Mesendoderm (in vitro differentiated cells): Measurements from ENCODE around the gene RNU1-3.
"Not testable (repeated sequence)": the region's sequence is repeated elsewhere in the genome, so short reads cannot be mapped to it uniquely, and the experiment has no call there.

Experiments used
- DNase-seq: peaks from one replicate; pipeline ENCODE4 v3.0.0; 2013
- H2AK5ac ChIP-seq: 2 replicates; pipeline ENCODE4 v1.6.1; 2013; ENCODE audit warnings: low read length, inconsistent platforms
- H2BK120ac ChIP-seq: 2 replicates; pipeline ENCODE4 v1.6.1; 2013; ENCODE audit warnings: low read depth, mild to moderate bottlenecking, low read length, moderate library complexity, mixed read lengths
- H2BK15ac ChIP-seq: replicated peaks from 2 replicates; pipeline ENCODE4 v1.6.1; 2013; ENCODE audit warnings: low read depth, mild to moderate bottlenecking, moderate library complexity
- H2BK5ac ChIP-seq: 2 replicates; pipeline ENCODE4 v1.6.1; 2013; ENCODE audit warnings: low read length, inconsistent platforms
- H3K18ac ChIP-seq: 2 replicates; pipeline ENCODE4 v1.6.1; 2013; ENCODE audit warnings: mild to moderate bottlenecking, low read length, mixed read lengths
- H3K23ac ChIP-seq: one replicate; pipeline ENCODE4 v1.6.1; 2013; ENCODE audit warnings: low read length
- H3K27ac ChIP-seq: 2 replicates; pipeline ENCODE4 v1.5.1; 2013; ENCODE audit warnings: low read depth, mild to moderate bottlenecking, inconsistent platforms, low read length, moderate library complexity
- H3K27me3 ChIP-seq: 2 replicates; pipeline ENCODE4 v1.6.1; 2013; ENCODE audit warnings: low read length, control low read depth, mild to moderate bottlenecking, inconsistent platforms; ENCODE audit not compliant: insufficient read depth, poor library complexity
- H3K36me3 ChIP-seq: 2 replicates; pipeline ENCODE4 v1.6.1; 2013; ENCODE audit warnings: low read length, inconsistent platforms; ENCODE audit not compliant: control insufficient read depth, insufficient read depth
- H3K4ac ChIP-seq: one replicate; pipeline ENCODE4 v1.6.1; 2013; ENCODE audit warnings: low read depth, mild to moderate bottlenecking, low read length, moderate library complexity
- H3K4me1 ChIP-seq: 2 replicates; pipeline ENCODE4 v1.6.1; 2013; ENCODE audit warnings: low read depth, low read length, inconsistent platforms; ENCODE audit not compliant: control insufficient read depth
- H3K4me2 ChIP-seq: 2 replicates; pipeline ENCODE4 v1.6.1; 2013; ENCODE audit warnings: low read length
- H3K4me3 ChIP-seq: 2 replicates; pipeline ENCODE4 v1.5.1; 2013; ENCODE audit warnings: mild to moderate bottlenecking, low read length
- H3K56ac ChIP-seq: one replicate; pipeline ENCODE4 v1.6.1; 2013; ENCODE audit warnings: low read length
- H3K79me1 ChIP-seq: 2 replicates; pipeline ENCODE4 v1.6.1; 2013; ENCODE audit warnings: low read length, inconsistent platforms
- H3K79me2 ChIP-seq: 2 replicates; pipeline ENCODE4 v1.6.1; 2013; ENCODE audit warnings: mild to moderate bottlenecking, low read length; ENCODE audit not compliant: control insufficient read depth, insufficient read depth
- H3K9ac ChIP-seq: 2 replicates; pipeline ENCODE4 v1.6.1; 2013; ENCODE audit warnings: low read length, inconsistent platforms
- H4K5ac ChIP-seq: one replicate; pipeline ENCODE4 v1.6.1; 2013; ENCODE audit warnings: low read length
- H4K8ac ChIP-seq: one replicate; pipeline ENCODE4 v1.6.1; 2013; ENCODE audit warnings: low read depth, mild to moderate bottlenecking, control low read depth, low read length, moderate library complexity
- WGBS: extraction: QIAGEN DNeasy Blood & Tissue Kit; methylation state at CpG from one replicate; pipeline ENCODE4 v1.1.7; 2013; ENCODE audit warnings: low lambda C conversion rate, missing lambda C conversion rate; ENCODE audit not compliant: insufficient coverage; ENCODE audit errors: extremely low coverage; 5-methylcytosine and 5-hydroxymethylcytosine counted together

The RNU1-3 gene

DNA sequence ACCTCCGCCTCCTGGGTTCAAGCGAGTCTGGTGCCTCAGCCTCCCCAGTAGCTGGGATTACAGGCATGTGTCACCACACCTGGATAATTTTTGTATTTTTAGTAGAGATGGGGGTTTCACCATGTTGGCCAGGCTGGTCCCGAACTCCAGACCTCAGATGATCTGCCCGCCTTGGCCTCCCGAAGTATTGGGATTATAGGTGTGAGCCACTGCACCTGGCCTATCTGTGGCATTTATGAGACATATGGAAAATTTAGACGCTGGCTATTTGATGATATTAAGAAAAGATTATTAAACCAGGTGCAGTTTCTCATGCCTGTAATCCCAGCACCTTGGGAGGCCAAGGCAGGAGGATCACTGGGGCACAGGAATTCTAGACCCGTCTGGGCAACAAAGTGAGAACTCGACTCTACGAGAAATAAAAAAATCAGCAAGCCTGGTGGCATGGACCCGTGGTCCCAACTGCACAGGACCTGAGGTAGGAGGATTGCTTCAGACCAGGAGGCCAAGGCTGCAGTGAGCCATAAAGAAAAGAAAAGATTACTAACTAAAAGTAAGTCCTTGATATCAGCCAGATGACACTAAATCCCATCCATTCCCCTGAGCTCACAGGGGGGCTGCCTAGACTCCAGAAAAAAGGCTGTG lies 30.1 kb downstream of the RNU1-3 start:
- not testable (repeated sequence) for H3K4me3 ChIP-seq, H3K4me1 ChIP-seq, H3K18ac ChIP-seq, H3K4ac ChIP-seq, H3K23ac ChIP-seq, H3K79me2 ChIP-seq, H4K8ac ChIP-seq, H3K27me3 ChIP-seq, H3K36me3 ChIP-seq, H3K4me2 ChIP-seq, H4K5ac ChIP-seq, H2AK5ac ChIP-seq, H3K79me1 ChIP-seq, H3K27ac ChIP-seq, H2BK120ac ChIP-seq, H3K9ac ChIP-seq, H2BK15ac ChIP-seq, H2BK5ac ChIP-seq, H3K56ac ChIP-seq, DNase-seq
- no CpG with 5 or more reads among the region's 10 CpGs for WGBS

DNA sequence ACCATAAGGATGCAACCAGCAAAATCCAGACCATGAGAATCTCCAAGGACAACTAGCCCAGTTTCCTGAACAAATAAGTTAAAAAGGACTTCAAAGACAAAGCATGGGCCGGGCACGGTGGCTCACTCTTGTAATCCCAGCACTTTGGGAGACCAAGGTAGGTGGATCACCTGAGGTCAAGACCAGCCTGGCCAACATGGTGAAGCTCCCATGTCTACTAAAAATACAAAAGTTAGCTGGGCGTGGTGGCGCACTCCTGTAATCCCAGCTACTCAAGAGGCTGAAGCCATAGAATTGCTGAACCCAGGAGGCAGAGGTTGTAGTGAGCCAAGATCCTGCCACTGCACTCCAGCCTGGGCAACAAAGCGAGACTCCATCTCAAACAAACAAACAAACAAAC lies 30.8 kb downstream of the RNU1-3 start:
- H3K27me3 ChIP-seq, H2BK5ac ChIP-seq, H4K8ac ChIP-seq, H3K56ac ChIP-seq, H3K4ac ChIP-seq, H2AK5ac ChIP-seq, H3K4me2 ChIP-seq, H3K36me3 ChIP-seq, H3K4me3 ChIP-seq, H3K79me2 ChIP-seq, H4K5ac ChIP-seq, H3K9ac ChIP-seq, H3K18ac ChIP-seq, H3K79me1 ChIP-seq, H3K27ac ChIP-seq, H2BK15ac ChIP-seq, H3K23ac ChIP-seq, H3K4me1 ChIP-seq, H2BK120ac ChIP-seq, DNase-seq: not testable (repeated sequence)
- no CpG with 5 or more reads among the region's 5 CpGs for WGBS

DNA sequence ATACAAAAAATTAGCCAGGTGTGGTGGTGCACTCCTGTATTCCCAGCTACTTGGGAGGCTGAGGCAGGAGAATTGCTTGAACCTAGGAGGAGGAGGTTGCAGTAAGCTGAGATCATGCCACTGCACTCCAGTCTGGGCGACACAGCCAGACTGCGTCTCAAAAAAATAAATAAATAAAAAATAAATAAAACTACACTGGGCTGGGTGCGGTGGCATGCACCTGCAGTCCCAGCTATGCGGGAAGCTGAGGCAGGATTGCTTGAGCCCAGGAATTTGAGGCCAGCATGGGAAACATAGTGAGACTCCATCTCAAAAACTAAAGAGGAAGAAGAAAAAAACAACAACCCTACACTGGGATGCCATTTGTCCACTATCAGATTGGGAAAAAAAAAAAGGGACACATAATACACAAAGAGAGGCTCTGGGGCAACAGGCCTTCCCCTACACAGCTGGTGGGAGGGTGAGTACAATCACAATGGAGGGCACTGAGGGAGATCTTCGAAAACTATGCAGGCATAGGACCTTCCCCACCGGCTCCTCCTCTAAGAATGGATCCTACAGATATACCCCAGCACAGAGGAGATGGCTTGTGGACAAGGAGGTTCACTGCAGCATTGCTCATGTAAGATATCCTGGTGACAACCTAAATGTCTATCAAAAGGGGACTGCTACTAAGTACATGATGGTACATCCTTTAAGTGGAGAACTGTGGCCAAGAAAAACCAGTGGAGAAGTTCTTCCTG lies 33.0 kb downstream of the RNU1-3 start:
- not testable (repeated sequence) for H3K4ac ChIP-seq, H2AK5ac ChIP-seq, H2BK15ac ChIP-seq, H3K56ac ChIP-seq, H4K8ac ChIP-seq, DNase-seq, H3K79me2 ChIP-seq, H3K4me2 ChIP-seq, H3K4me3 ChIP-seq, H2BK5ac ChIP-seq, H2BK120ac ChIP-seq, H3K27me3 ChIP-seq, H3K9ac ChIP-seq, H3K4me1 ChIP-seq, H3K79me1 ChIP-seq, H4K5ac ChIP-seq, H3K23ac ChIP-seq, H3K18ac ChIP-seq, H3K27ac ChIP-seq
- peaks cover 10% of the 10 kb centered on the region for H3K36me3 ChIP-seq
- no CpG with 5 or more reads among the region's 6 CpGs for WGBS

DNA sequence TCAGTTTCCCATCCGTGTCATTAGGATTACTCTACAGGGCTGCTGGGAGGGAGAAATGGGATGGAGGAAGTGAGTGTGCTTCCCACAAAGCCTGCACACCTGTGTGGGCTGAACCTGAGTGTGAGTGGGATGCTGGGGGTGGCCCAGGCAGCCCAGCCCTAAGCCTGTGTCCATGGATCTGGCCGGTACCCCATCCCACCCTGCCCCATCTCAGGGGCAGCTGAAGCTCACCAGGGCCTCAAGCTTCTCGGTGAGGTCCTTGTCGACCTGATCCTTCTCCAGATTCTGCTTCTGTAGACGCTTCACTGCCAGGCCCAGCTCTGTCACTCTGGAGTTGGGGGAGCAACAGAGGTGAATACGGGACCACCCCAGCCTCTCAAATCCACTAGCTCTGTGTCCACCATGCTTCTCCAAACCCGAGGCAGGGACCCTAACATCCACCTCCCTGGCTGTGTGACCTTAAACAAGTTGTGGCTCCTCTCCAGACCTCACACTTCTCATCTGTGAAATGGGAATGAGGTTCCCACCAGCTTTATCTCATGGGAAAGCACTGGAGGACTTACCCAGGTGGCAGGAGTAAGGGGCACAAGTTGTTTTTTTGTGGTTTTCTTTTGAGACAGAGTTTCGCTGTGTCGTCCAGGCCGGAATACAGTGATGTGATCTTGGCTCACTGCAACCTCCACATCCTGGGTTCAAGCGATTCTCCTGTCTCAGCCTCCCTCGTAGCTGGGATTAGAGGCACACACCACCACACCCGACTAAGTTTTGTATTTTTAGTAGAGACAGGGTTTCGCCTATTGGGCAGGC lies 34.5 kb downstream of the RNU1-3 start:
- H3K27ac ChIP-seq, H4K5ac ChIP-seq, H3K4me2 ChIP-seq, H3K23ac ChIP-seq, H3K56ac ChIP-seq, H3K79me2 ChIP-seq, DNase-seq, H3K9ac ChIP-seq, H4K8ac ChIP-seq, H2BK120ac ChIP-seq, H3K4me1 ChIP-seq, H3K79me1 ChIP-seq, H3K4ac ChIP-seq, H2BK5ac ChIP-seq, H2BK15ac ChIP-seq, H2AK5ac ChIP-seq, H3K18ac ChIP-seq, H3K27me3 ChIP-seq, H3K4me3 ChIP-seq: not testable (repeated sequence)
- no CpG with 5 or more reads among the region's 14 CpGs for WGBS
- H3K36me3 ChIP-seq, result peaks cover 12% of the 10 kb centered on the region

DNA sequence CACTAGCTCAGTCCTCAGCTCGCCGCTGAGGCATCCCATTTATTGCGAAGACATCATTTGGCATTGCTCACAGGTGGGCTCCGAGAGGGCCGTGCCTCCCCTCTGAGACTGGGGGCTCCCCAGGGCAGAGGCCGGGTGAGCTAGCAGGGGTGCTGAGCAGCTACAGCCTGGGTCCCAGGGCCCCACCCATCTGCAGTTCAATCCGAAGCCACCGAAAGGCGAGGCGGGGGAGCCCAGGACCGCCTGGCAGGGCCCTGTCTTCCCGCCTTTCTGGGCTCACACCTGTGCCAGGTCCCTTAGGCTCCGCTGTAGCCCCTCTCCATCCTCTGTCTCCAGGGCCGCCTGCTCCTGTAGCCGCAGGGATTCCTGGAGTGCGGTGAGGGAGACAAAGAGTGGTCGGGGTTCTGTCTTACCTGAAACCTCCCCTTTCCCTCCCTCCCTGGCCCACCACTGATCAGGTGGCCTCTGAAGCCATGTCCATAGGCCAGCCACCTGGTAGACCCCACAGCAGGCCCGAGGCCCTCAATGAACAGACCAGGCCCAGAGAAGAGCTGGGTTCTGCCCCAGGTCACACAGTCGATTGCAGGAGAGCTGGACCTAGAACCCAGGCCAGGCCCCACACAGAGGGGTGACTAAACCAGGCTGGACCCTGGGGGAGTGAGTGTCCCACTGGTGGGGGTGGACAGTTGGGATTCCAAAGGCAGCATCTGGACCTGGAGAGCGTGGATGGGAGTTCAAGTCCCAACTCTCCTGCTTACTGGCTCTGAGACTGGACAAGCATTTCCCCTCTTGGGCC lies 35.3 kb downstream of the RNU1-3 start:
- H4K8ac ChIP-seq, result no peak overlapping the region
- H3K36me3 ChIP-seq, result peaks cover 12% of the 10 kb centered on the region
- H3K27me3 ChIP-seq, result no peaks in the 10 kb centered on the region
- WGBS, result no CpG with 5 or more reads among the region's 20 CpGs
- no peaks in the 10 kb centered on the region for H3K79me1 ChIP-seq
- H2BK5ac ChIP-seq, result no peak overlapping the region
- no peak overlapping the region for H2AK5ac ChIP-seq
- no peak overlapping the region for H3K9ac ChIP-seq
- H3K4ac ChIP-seq, result no peak overlapping the region
- DNase-seq, result no peak
- no peak overlapping the region for H4K5ac ChIP-seq
- H3K79me2 ChIP-seq, result no peaks in the 10 kb centered on the region
- no peak overlapping the region for H2BK15ac ChIP-seq
- H3K56ac ChIP-seq, result no peak overlapping the region
- H3K23ac ChIP-seq, result no peak overlapping the region
- no peak overlapping the region for H2BK120ac ChIP-seq
- H3K4me2 ChIP-seq, result no peak overlapping the region
- H3K18ac ChIP-seq, result no peak overlapping the region
- no peak overlapping the region for H3K27ac ChIP-seq
- no peaks in the 10 kb centered on the region for H3K4me1 ChIP-seq
- no peak overlapping the region for H3K4me3 ChIP-seq
